ENCODE measurements around the gene FOXR1. TPM values are rescaled to one million over a fixed set of nuclear protein-coding genes. Genes with fewer than 3 reads are reported as not detected.

The FOXR1 gene
- total RNA-seq, 6 experiments from 2014 or later, result not detected

GRCh38 chr11:118956094-118956846 is 15.3 kb upstream of the FOXR1 start, which contains the start of gene UPK2:
Gene UPK2 (plus strand): TSS chr11:118956298. CDS start chr11:118956351, 53 bp downstream.
- 0 out of 2 replicates have a peak, but pooled peaks cover 8% of the 10 kb centered on the region for H3K4me1 Mint-ChIP-seq (ENCODE audit: low read depth)
- H3K9me3 Mint-ChIP-seq, result no peaks in the 10 kb centered on the region
- H3K27ac Mint-ChIP-seq, result no peak within 1 kb of the TSS
- peak; percentile 98 for TF ChIP-seq CTCF (IDR thresholded peaks at IDR 0.05)
- peaks cover 49% of the 10 kb centered on the region for H3K27me3 Mint-ChIP-seq (ENCODE audit: insufficient read depth)
- DNase-seq, result peak; percentile 73
- no peak within 1 kb of the TSS for H3K4me3 Mint-ChIP-seq
- H3K36me3 Mint-ChIP-seq (ENCODE audit: low read depth), result no peaks in the 10 kb centered on the region

GRCh38 chr11:118956847-118957469 is 14.6 kb upstream of the FOXR1 start:
- H3K4me1 Mint-ChIP-seq (ENCODE audit: low read depth), result 0 out of 2 replicates have a peak, but pooled peaks cover 8% of the 10 kb centered on the region
- peak; percentile 45 for TF ChIP-seq CTCF (IDR thresholded peaks at IDR 0.05)
- H3K4me3 Mint-ChIP-seq, result no peak overlapping the region
- H3K36me3 Mint-ChIP-seq (ENCODE audit: low read depth), result no peaks in the 10 kb centered on the region
- no peak overlapping the region for H3K27ac Mint-ChIP-seq
- no peak for DNase-seq
- no peaks in the 10 kb centered on the region for H3K9me3 Mint-ChIP-seq
- H3K27me3 Mint-ChIP-seq (ENCODE audit: insufficient read depth), result peaks cover 49% of the 10 kb centered on the region

- no peak for DNase-seq
- Mint-ChIP-seq H3K27me3 (ENCODE audit: insufficient read depth) (peaks cover 47% of the 10 kb centered on the region), H3K36me3 (ENCODE audit: low read depth) (no peaks in the 10 kb centered on the region), H3K4me3 (no peak overlapping the region), H3K4me1 (ENCODE audit: low read depth) (0 out of 2 replicates have a peak, but pooled peaks cover 8% of the 10 kb centered on the region), H3K27ac (no peak overlapping the region), H3K9me3 (no peaks in the 10 kb centered on the region)
- no peak for TF ChIP-seq CTCF (IDR thresholded peaks at IDR 0.05)
These were observed 14.0 kb upstream of the FOXR1 start for GRCh38 chr11:118957549-118957948.

GRCh38 chr11:118957968-118958367 is 13.6 kb upstream of the FOXR1 start:
- Mint-ChIP-seq H3K4me1 (ENCODE audit: low read depth) (0 out of 2 replicates have a peak, but pooled peaks cover 8% of the 10 kb centered on the region), H3K9me3 (no peaks in the 10 kb centered on the region), H3K36me3 (ENCODE audit: low read depth) (no peaks in the 10 kb centered on the region), H3K27me3 (ENCODE audit: insufficient read depth) (peaks cover 42% of the 10 kb centered on the region), H3K4me3 (no peak overlapping the region), H3K27ac (no peak overlapping the region)
- DNase-seq, result no peak
- no peak for TF ChIP-seq CTCF (IDR thresholded peaks at IDR 0.05)

GRCh38 chr11:118958577-118958976 is 13.0 kb upstream of the FOXR1 start:
- Mint-ChIP-seq H3K4me3 (no peak overlapping the region), H3K36me3 (ENCODE audit: low read depth) (no peaks in the 10 kb centered on the region), H3K27me3 (ENCODE audit: insufficient read depth) (peaks cover 41% of the 10 kb centered on the region), H3K27ac (no peak overlapping the region), H3K9me3 (no peaks in the 10 kb centered on the region), H3K4me1 (ENCODE audit: low read depth) (0 out of 2 replicates have a peak, but pooled peaks cover 8% of the 10 kb centered on the region)
- no peak for TF ChIP-seq CTCF (IDR thresholded peaks at IDR 0.05)
- no peak for DNase-seq

Data from HFFc6 (cell line).